Upper lobe of left lung (tissue), 6 donors: ENCODE measurements around the gene COQ5. TPM values are rescaled to one million over a fixed set of nuclear protein-coding genes. Genes with fewer than 3 reads are reported as not detected.

Experiments
- ATAC-seq, 2 donors: fragments of 200-7000 bp; cut with Tn5 transposase; one replicate each; pipeline ENCODE4 v1.9.1; 2022; ENCODE audit warnings: mild to moderate bottlenecking in 2 of 2, moderate library complexity in 2 of 2; ENCODE audit not compliant: low FRiP score in 2 of 2
- DNase-seq, 2 donors: peaks; one replicate each; pipeline ENCODE4 v3.0.0-alpha.2; 2019 to 2020
- H3K27ac ChIP-seq, 4 donors: fragments of 200-600 bp; sonication (generic); one replicate each; pipeline ENCODE4 v1.5.1; 2016 to 2019
- H3K27me3 ChIP-seq, 4 donors: fragments of 200-600 bp; sonication (generic); one replicate each; pipeline ENCODE4 v1.5.1; 2017 to 2019
- H3K36me3 ChIP-seq, 4 donors: fragments of 200-600 bp; sonication (generic); one replicate each; pipeline ENCODE4 v1.5.1; 2016 to 2019
- H3K4me1 ChIP-seq, 4 donors: fragments of 200-600 bp; sonication (generic); one replicate each; pipeline ENCODE4 v1.5.1; 2018 to 2019
- H3K4me3 ChIP-seq, 4 donors: fragments of 200-600 bp; sonication (generic); one replicate each; pipeline ENCODE4 v1.5.1; 2017 to 2019; ENCODE audit warnings: mild to moderate bottlenecking in 2 of 4, moderate library complexity in 1 of 4
- H3K9me3 ChIP-seq, 4 donors: fragments of 200-600 bp; sonication (generic); one replicate each; pipeline ENCODE4 v1.5.1; 2018 to 2019
- EP300 ChIP-seq, 4 donors: sonication (generic); formaldehyde crosslinking; IDR thresholded peaks; one replicate each; pipeline ENCODE4 v1.5.1; 2017; ENCODE audit warnings: antibody characterized with exemption in 4 of 4, control low read depth in 2 of 4
- POLR2A ChIP-seq, 4 donors: fragments of 450-650 bp; IDR thresholded peaks; one replicate each; pipeline ENCODE4 v1.5.1; 2016 to 2017; ENCODE audit warnings: antibody characterized with exemption in 4 of 4, mild to moderate bottlenecking in 2 of 4
- POLR2AphosphoS5 ChIP-seq, 2 donors: sonication (generic); formaldehyde crosslinking; IDR thresholded peaks; one replicate each; pipeline ENCODE4 v1.5.1; 2017; ENCODE audit warnings: antibody characterized with exemption in 2 of 2
- WGBS, 2 donors: methylation state at CpG; one replicate each; pipeline ENCODE4 v1.1.5; 2017 to 2018; 5-methylcytosine and 5-hydroxymethylcytosine counted together
- total RNA-seq, 6 donors: library from RNA; depleted of rRNA in 4 of 6; stranded (reverse); fragments of >200 nt in 4 of 6; gene quantifications; one replicate each; pipeline versions ENCODE4 v1.1.0 to v1.2.1, GENCODE V29; 2016 to 2021
- TF ChIP-seq, protein P1 (sequence below), 6 experiments: fragments of 450-650 bp in 4 of 6; fragments of 200-600 bp in 2 of 6; sonication (generic) in 2 of 6; IDR thresholded peaks; one replicate each; pipeline ENCODE4 v1.5.1; 2016 to 2019; ENCODE audit warnings: antibody characterized with exemption in 6 of 6
- donor health status: DM: no; HTN: no; CAD: no; lungs with moderate emphysema.
- donor health status: DM: no; HTN: yes; CAD: no; lungs with severe emphysema.

The COQ5 gene
- total RNA-seq, 6 donors from 2014 or later = 7.5 to 26.0 (median 16.3) TPM

DNA sequence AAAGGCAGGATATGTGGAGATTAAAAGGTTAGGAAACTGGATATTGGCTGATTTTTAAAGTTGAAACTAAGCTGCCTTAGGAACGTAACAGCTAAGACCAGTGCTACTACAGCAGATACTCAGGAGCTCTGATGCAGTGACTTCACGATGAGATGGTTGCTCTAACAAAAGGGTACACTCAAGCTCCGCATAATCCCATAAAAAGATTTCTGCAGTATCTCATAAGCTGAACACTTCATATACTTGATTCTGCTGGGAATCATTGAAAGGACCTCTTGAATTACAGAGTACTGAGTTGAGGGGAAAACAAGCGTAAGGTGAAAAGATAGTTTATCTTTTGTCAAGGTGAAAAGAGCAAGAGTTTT lies 8.9 kb upstream of the COQ5 start:
- Histone ChIP-seq H3K9me3 (no peaks in the 10 kb centered on the region), H3K27me3 (no peaks in the 10 kb centered on the region), H3K27ac (peak overlapping the region; percentile 63 to 93 (median 78)), H3K36me3 (peaks cover 0 to 5% (median 0%) of the 10 kb centered on the region in 4 donors), H3K4me3 (peak overlapping the region in 3 of 4 donors; percentile 16 to 65 (median 65)), H3K4me1 (peaks cover 68 to 76% (median 73%) of the 10 kb centered on the region in 4 donors)
- ATAC-seq (no peak), DNase-seq (no peak)
- 43 to 45% methylated on average over 4 of the region's 4 CpGs for WGBS, 2 donors
- TF ChIP-seq EP300 (IDR thresholded peaks at IDR 0.05) (no peak), POLR2AphosphoS5 (IDR thresholded peaks at IDR 0.05) (no peak), POLR2A (IDR thresholded peaks at IDR 0.05) (no peak)
- TF ChIP-seq, protein P1, sequence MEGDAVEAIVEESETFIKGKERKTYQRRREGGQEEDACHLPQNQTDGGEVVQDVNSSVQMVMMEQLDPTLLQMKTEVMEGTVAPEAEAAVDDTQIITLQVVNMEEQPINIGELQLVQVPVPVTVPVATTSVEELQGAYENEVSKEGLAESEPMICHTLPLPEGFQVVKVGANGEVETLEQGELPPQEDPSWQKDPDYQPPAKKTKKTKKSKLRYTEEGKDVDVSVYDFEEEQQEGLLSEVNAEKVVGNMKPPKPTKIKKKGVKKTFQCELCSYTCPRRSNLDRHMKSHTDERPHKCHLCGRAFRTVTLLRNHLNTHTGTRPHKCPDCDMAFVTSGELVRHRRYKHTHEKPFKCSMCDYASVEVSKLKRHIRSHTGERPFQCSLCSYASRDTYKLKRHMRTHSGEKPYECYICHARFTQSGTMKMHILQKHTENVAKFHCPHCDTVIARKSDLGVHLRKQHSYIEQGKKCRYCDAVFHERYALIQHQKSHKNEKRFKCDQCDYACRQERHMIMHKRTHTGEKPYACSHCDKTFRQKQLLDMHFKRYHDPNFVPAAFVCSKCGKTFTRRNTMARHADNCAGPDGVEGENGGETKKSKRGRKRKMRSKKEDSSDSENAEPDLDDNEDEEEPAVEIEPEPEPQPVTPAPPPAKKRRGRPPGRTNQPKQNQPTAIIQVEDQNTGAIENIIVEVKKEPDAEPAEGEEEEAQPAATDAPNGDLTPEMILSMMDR (IDR thresholded peaks at IDR 0.05) = no peak

DNA sequence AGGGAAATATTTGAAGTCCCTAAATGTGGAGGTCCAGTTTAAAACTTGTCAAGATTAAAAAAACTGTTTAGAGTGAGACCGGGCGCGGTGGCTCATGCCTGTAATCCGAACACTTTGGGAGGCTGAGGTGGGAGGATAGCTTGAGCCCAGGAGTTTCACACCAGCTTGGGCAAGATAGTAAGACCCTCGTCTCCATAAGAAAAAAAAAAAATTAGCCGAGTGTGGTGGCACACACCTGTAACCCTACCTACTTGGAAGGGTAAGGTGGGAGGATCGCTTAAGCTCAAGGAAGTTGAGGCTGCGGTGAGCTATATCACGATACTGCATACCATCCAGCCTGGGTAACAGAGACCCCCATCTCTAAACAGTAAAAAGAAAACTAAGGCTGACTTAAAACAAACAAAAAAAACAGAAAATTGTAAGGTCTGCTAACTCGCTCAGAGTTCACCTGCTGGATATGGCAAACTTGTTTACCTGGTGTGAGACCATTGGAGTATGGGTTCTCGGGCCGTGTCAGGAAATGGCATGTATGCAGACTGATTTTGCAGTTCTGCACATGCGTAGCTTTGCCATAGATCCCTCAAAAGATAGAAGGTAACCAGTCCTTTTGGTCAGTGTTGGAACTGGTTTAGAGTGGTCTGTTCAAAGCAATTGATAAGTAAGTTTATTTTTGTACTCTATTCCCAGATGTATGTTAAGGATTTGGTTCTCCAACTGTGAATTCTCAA lies 7.3 kb upstream of the COQ5 start:
- Histone ChIP-seq H3K4me3 (peak overlapping the region; percentile 59 to 73 (median 65)), H3K27ac (peak overlapping the region; percentile 91 to 97 (median 94)), H3K36me3 (no peaks in the 10 kb centered on the region), H3K9me3 (no peaks in the 10 kb centered on the region), H3K4me1 (peaks cover 54 to 60% (median 58%) of the 10 kb centered on the region in 4 donors), H3K27me3 (no peaks in the 10 kb centered on the region)
- no peak for TF ChIP-seq POLR2A (IDR thresholded peaks at IDR 0.05)
- TF ChIP-seq, protein P1 (IDR thresholded peaks at IDR 0.05) = no peak
- no peak for TF ChIP-seq EP300 (IDR thresholded peaks at IDR 0.05)
- TF ChIP-seq POLR2AphosphoS5 (IDR thresholded peaks at IDR 0.05) = no peak
- no peak for ATAC-seq
- WGBS, 2 donors = 40 to 45% methylated on average over 13 of the region's 13 CpGs
- peak in 1 of 2 donors; percentile 38 for DNase-seq

DNA sequence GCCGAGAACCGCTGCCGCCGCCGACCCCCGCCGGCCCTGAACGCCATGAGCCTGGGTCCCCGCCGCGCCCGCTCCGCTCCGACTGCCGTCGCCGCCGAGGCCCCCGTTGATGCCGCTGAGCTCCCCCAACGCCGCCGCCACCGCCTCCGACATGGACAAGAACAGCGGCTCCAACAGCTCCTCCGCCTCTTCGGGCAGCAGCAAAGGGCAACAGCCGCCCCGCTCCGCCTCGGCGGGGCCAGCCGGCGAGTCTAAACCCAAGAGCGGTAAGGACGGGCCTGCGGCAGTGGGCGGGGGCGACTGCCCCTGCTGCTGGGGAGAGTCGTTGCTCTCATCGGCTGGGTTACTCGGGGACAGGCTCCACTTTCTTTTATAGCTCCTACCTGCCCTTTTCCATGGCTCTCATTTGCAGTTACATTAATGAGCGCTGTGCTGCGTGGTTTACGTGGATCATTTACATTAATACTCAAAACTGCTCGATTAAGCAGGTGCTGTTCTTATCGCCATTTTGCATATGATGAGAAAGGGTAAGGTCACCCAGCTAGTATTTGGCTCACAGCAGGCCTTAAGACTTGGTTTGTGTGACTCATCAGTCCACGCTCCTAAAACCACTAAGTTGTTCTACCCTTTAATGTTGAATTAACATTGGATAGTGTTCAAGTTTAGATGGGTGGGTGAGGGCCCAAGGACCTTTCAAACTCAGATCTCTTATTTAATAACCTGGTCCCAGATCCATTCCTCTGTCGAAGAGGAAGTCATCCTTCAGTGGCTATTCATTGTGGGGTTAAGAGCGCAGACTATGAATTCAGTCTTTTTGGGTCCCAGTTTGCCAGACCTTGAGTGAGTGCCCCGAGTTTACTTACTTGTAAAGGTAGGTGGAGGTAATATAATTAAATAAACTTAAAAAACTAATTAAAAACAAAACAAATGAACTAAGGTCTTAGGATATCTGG lies 6.0 kb upstream of the COQ5 start:
- H3K4me1 ChIP-seq = peaks cover 42 to 52% (median 47%) of the 10 kb centered on the region in 4 donors
- H3K9me3 ChIP-seq = no peaks in the 10 kb centered on the region
- ATAC-seq (peak; percentile 65 to 74), DNase-seq (peak in 1 of 2 donors; percentile 42)
- TF ChIP-seq, protein P1 (IDR thresholded peaks at IDR 0.05) = peak in 1 of 6 experiments; percentile 16
- no peak for TF ChIP-seq EP300 (IDR thresholded peaks at IDR 0.05)
- peak overlapping the region; percentile 59 to 73 (median 65) for H3K4me3 ChIP-seq
- H3K36me3 ChIP-seq = no peaks in the 10 kb centered on the region
- peak overlapping the region; percentile 91 to 97 (median 94) for H3K27ac ChIP-seq
- no peaks in the 10 kb centered on the region for H3K27me3 ChIP-seq
- 2 to 3% methylated on average over 9 of the region's 52 CpGs for WGBS, 2 donors

DNA sequence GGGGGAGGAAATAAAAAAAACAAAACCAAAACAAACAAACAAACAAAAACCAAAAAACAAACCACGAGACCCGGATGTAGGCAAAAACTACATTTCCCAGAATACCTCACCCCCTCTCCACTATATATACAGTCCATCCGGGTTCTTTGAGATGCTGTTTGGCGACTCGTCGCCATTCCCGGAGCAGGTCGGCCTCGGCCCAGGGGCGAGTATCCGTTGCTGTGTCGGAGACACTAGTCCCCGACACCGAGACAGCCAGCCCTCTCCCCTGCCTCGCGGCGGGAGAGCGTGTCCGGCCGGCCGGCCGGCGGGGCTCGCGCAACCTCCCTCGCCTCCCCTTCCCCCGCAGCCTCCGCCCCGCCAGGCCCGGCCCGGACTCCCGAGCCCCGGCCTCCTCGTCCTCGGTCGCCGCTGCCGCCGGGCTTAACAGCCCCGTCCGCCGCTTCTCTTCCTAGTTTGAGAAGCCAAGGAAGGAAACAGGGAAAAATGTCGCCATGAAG lies 5.3 kb upstream of the COQ5 start, which contains the start of gene RNF10:
Gene RNF10, plus strand, starts transcription at position 154 of the 500 bp plus-strand sequence. CDS start 456 bp downstream, outside the sequence.
- DNase-seq (peak; percentile 77 to 92), ATAC-seq (peak; percentile 80 to 90)
- Histone ChIP-seq H3K4me1 (peaks cover 35 to 52% (median 40%) of the 10 kb centered on the region in 4 donors), H3K9me3 (no peaks in the 10 kb centered on the region), H3K27me3 (no peaks in the 10 kb centered on the region), H3K36me3 (no peaks in the 10 kb centered on the region), H3K4me3 (peak within 1 kb of the TSS; percentile 59 to 73 (median 65)), H3K27ac (peak within 1 kb of the TSS; percentile 91 to 97 (median 94))
- WGBS, 2 donors = 0 to 1% methylated on average over 6 to 14 of the region's 43 CpGs
- TF ChIP-seq, protein P1 (IDR thresholded peaks at IDR 0.05) = no peak
- peak in 3 of 4 donors; percentile 92 to 99 (median 98) for TF ChIP-seq POLR2A (IDR thresholded peaks at IDR 0.05)
- TF ChIP-seq EP300 (IDR thresholded peaks at IDR 0.05) = no peak
- TF ChIP-seq POLR2AphosphoS5 (IDR thresholded peaks at IDR 0.05) = peak; percentile 98 to 99
